H1 (cell line): Measurements from ENCODE around the gene BORCS8. TPM values are rescaled to one million over a fixed set of nuclear protein-coding genes. Genes with fewer than 3 reads are reported as not detected.

Experiments used
- CTCF ChIA-PET: fragments of 300-600 bp; sonication (Branson Sonifier 250); formaldehyde crosslinking; loops from one replicate; lab custom pipeline; 2021; ENCODE audit not compliant: partially characterized antibody; lab: Charles Lee
- POLR2A ChIA-PET: fragments of 300-600 bp; sonication (Branson Sonifier 250); formaldehyde crosslinking; loops from one replicate; lab custom pipeline; 2021; ENCODE audit warnings: inconsistent platforms; ENCODE audit not compliant: partially characterized antibody; lab: Charles Lee
- DNase-seq, 2 experiments: peaks; one replicate each; pipeline versions ENCODE4 v3.0.0 to v3.0.0-alpha.2; 2010 to 2022; ENCODE audit warnings: low spot score in 2 of 2, low read depth in 1 of 2, mixed read lengths in 1 of 2
- FAIRE-seq: peaks from 2 replicates; lab custom pipeline; 2011; peaks lifted over from hg19 to GRCh38; lab: Jason Lieb, UNC
- H2AFZ ChIP-seq: 2 replicates; pipeline ENCODE4 v1.8.1; 2012; ENCODE audit warnings: low read length, inconsistent platforms
- H2AK5ac ChIP-seq: 2 replicates; pipeline ENCODE4 v1.6.1; 2013; ENCODE audit warnings: low read depth, low read length
- H2BK120ac ChIP-seq: replicated peaks from 2 replicates; pipeline ENCODE3; 2013; ENCODE audit warnings: low read depth, low read length, inconsistent platforms
- H2BK12ac ChIP-seq: 2 replicates; pipeline ENCODE4 v1.6.1; 2013; ENCODE audit warnings: low read depth, low read length
- H2BK15ac ChIP-seq: 2 replicates; pipeline ENCODE4 v1.6.1; 2013; ENCODE audit warnings: low read length
- H2BK20ac ChIP-seq: 2 replicates; pipeline ENCODE4 v1.6.1; 2013; ENCODE audit warnings: low read length
- H2BK5ac ChIP-seq: 2 replicates; pipeline ENCODE4 v1.6.1; 2013; ENCODE audit warnings: low read depth, low read length
- H3K14ac ChIP-seq: 2 replicates; pipeline ENCODE4 v1.6.1; 2013; ENCODE audit warnings: inconsistent platforms; ENCODE audit not compliant: insufficient read length
- H3K18ac ChIP-seq: 2 replicates; pipeline ENCODE4 v1.6.1; 2013; ENCODE audit warnings: low read length; ENCODE audit errors: extremely low read depth
- H3K23ac ChIP-seq: 2 replicates; pipeline ENCODE4 v1.6.1; 2013; ENCODE audit warnings: inconsistent platforms; ENCODE audit not compliant: insufficient read length
- H3K23me2 ChIP-seq: 2 replicates; pipeline ENCODE4 v1.6.1; 2013; ENCODE audit warnings: low read depth, low read length
- H3K27ac ChIP-seq: 2 replicates; pipeline ENCODE4 v1.6.1; 2011; ENCODE audit warnings: low read depth, low read length, inconsistent platforms
- H3K27me3 ChIP-seq, 4 experiments: replicated peaks in 1 of 4; 1 replicate in 1 of 4; 2 replicates in 3 of 4; pipeline versions ENCODE4 v1.6.1 to v1.8.1; 2011 to 2013; ENCODE audit warnings: low read length in 3 of 4, mild to moderate bottlenecking in 3 of 4, inconsistent platforms in 2 of 4, mixed read lengths in 2 of 4, moderate library complexity in 1 of 4; ENCODE audit not compliant: control insufficient read depth in 3 of 4, insufficient read depth in 3 of 4; ENCODE audit errors: extremely low read depth in 1 of 4
- H3K36me3 ChIP-seq, 4 experiments: 2 replicates each; pipeline versions ENCODE4 v1.6.1 to v1.8.1; 2011 to 2013; ENCODE audit warnings: mild to moderate bottlenecking in 4 of 4, low read length in 3 of 4, moderate library complexity in 2 of 4, control low read depth in 1 of 4, inconsistent platforms in 1 of 4; ENCODE audit not compliant: insufficient read depth in 4 of 4, control insufficient read depth in 2 of 4
- H3K4ac ChIP-seq: replicated peaks from 2 replicates; pipeline ENCODE3; 2013; ENCODE audit warnings: low read length, low read depth, mixed read lengths, inconsistent platforms; ENCODE audit not compliant: insufficient read length
- H3K4me1 ChIP-seq, 4 experiments: replicated peaks in 1 of 4; 1 replicate in 1 of 4; 2 replicates in 3 of 4; pipeline versions ENCODE4 v1.6.1 to v1.8.1; 2011 to 2013; ENCODE audit warnings: low read length in 3 of 4, inconsistent platforms in 2 of 4, mixed read lengths in 1 of 4; ENCODE audit not compliant: insufficient read depth in 4 of 4, control insufficient read depth in 3 of 4
- H3K4me2 ChIP-seq, 2 experiments: 2 replicates each; pipeline versions ENCODE4 v1.6.1 to v1.8.1; 2011 to 2013; ENCODE audit warnings: low read depth in 2 of 2, low read length in 2 of 2, control low read depth in 1 of 2, inconsistent platforms in 1 of 2, mild to moderate bottlenecking in 1 of 2; ENCODE audit not compliant: insufficient read depth in 1 of 2
- H3K4me3 ChIP-seq, 4 experiments: fragments of 200-600, 300-600 bp in 1 of 4; sonication (generic), shearing (Covaris generic), sonication (Bioruptor Twin) in 1 of 4; 2 replicates each; pipeline versions ENCODE4 v1.5.1 to v1.8.1; 2011 to 2016; ENCODE audit warnings: low read length in 4 of 4, low read depth in 3 of 4, control low read depth in 2 of 4, inconsistent platforms in 2 of 4, mild to moderate bottlenecking in 2 of 4, mixed read lengths in 1 of 4, moderate library complexity in 1 of 4; ENCODE audit not compliant: insufficient read depth in 2 of 4; ENCODE audit errors: extremely low read depth in 1 of 4
- H3K56ac ChIP-seq: replicated peaks from 2 replicates; pipeline ENCODE3; 2013; ENCODE audit warnings: low read depth, mild to moderate bottlenecking, mixed read lengths, low read length, inconsistent platforms; ENCODE audit not compliant: insufficient read length
- H3K79me1 ChIP-seq: 2 replicates; pipeline ENCODE4 v1.6.1; 2013; ENCODE audit warnings: low read depth, low read length, control low read depth
- H3K79me2 ChIP-seq, 2 experiments: 2 replicates each; pipeline versions ENCODE4 v1.6.1 to v1.8.1; 2012 to 2013; ENCODE audit warnings: low read length in 2 of 2, mild to moderate bottlenecking in 2 of 2, inconsistent platforms in 1 of 2; ENCODE audit not compliant: insufficient read depth in 2 of 2, control insufficient read depth in 1 of 2
- H3K9ac ChIP-seq, 4 experiments: replicated peaks in 1 of 4; 1 replicate in 1 of 4; 2 replicates in 3 of 4; pipeline versions ENCODE4 v1.6.1 to v1.8.1; 2011 to 2013; ENCODE audit warnings: low read depth in 3 of 4, low read length in 3 of 4, control low read depth in 2 of 4, mild to moderate bottlenecking in 2 of 4, moderate library complexity in 2 of 4, inconsistent platforms in 1 of 4; ENCODE audit errors: extremely low read depth in 1 of 4
- H3K9me3 ChIP-seq, 2 experiments: 2 replicates each; pipeline versions ENCODE4 v1.6.1 to v1.8.1; 2012 to 2013; ENCODE audit warnings: mild to moderate bottlenecking in 2 of 2, moderate library complexity in 2 of 2, control low read depth in 1 of 2, inconsistent platforms in 1 of 2, low read depth in 1 of 2, low read length in 1 of 2, mixed read lengths in 1 of 2; ENCODE audit not compliant: insufficient read depth in 2 of 2
- H4K20me1 ChIP-seq, 2 experiments: replicated peaks in 1 of 2; 2 replicates each; pipeline versions ENCODE3 to v1.8.1; 2011 to 2013; ENCODE audit warnings: inconsistent platforms in 2 of 2, low read length in 2 of 2, mild to moderate bottlenecking in 1 of 2; ENCODE audit not compliant: insufficient read depth in 2 of 2, control insufficient read depth in 1 of 2
- H4K5ac ChIP-seq: 2 replicates; pipeline ENCODE4 v1.6.1; 2013; ENCODE audit warnings: low read length, low read depth, mixed read lengths, inconsistent platforms; ENCODE audit not compliant: insufficient read length
- H4K8ac ChIP-seq: 2 replicates; pipeline ENCODE4 v1.8.0; 2013; ENCODE audit warnings: mild to moderate bottlenecking, moderate library complexity, low read length, inconsistent platforms; ENCODE audit not compliant: insufficient read depth; ENCODE audit errors: extremely low read depth
- H4K91ac ChIP-seq: replicated peaks from 2 replicates; pipeline ENCODE3; 2013; ENCODE audit warnings: low read length, mixed read lengths, inconsistent platforms; ENCODE audit not compliant: insufficient read length
- ATF2 ChIP-seq: IDR thresholded peaks from 2 replicates; pipeline ENCODE4 v1.6.1; 2012; ENCODE audit warnings: low read length, inconsistent platforms
- ATF3 ChIP-seq: IDR thresholded peaks from 2 replicates; pipeline ENCODE4 v1.6.1; 2011; ENCODE audit warnings: low read depth, mild to moderate bottlenecking, low read length; ENCODE audit not compliant: insufficient read depth
- BACH1 ChIP-seq: IDR thresholded peaks from 2 replicates; pipeline ENCODE4 v1.6.1; 2012; ENCODE audit warnings: low read length, improper control_type of control experiment
- GTF2F1 ChIP-seq: IDR thresholded peaks from 2 replicates; pipeline ENCODE4 v1.6.1; 2012; ENCODE audit warnings: low read depth, low read length, improper control_type of control experiment, borderline replicate concordance
- HDAC6 ChIP-seq: IDR thresholded peaks from one replicate; pipeline ENCODE4 v1.7.1; 2012; ENCODE audit warnings: low read depth, mild to moderate bottlenecking, inconsistent platforms, low read length, moderate library complexity
- MAFK ChIP-seq: IDR thresholded peaks from 2 replicates; pipeline ENCODE4 v1.6.1; 2012; ENCODE audit warnings: low read depth, mild to moderate bottlenecking, improper control_type of control experiment, low read length
- MAX ChIP-seq: IDR thresholded peaks from 2 replicates; pipeline ENCODE4 v1.6.1; 2012; ENCODE audit warnings: inconsistent platforms
- PHF8 ChIP-seq: fragments of 200-600 bp; sonication (generic); conservative IDR thresholded peaks from 2 replicates; pipeline ENCODE4 v1.7.1; 2012; ENCODE audit warnings: low read depth, mild to moderate bottlenecking, inconsistent platforms, low read length, moderate library complexity
- RXRA ChIP-seq: IDR thresholded peaks from 2 replicates; pipeline ENCODE4 v1.6.1; 2011; ENCODE audit warnings: low read depth, mild to moderate bottlenecking, low read length, moderate library complexity; ENCODE audit not compliant: insufficient read depth
- SP2 ChIP-seq: IDR thresholded peaks from 2 replicates; pipeline ENCODE4 v1.6.1; 2012; ENCODE audit warnings: mild to moderate bottlenecking, low read length, inconsistent platforms
- TAF7 ChIP-seq: optimal IDR thresholded peaks from 2 replicates; pipeline ENCODE3; 2011; ENCODE audit warnings: low read depth, mild to moderate bottlenecking, inconsistent platforms, low read length, moderate library complexity, borderline replicate concordance
- TBP ChIP-seq: IDR thresholded peaks from 2 replicates; pipeline ENCODE4 v1.6.1; 2011; ENCODE audit warnings: low read depth, low read length, improper control_type of control experiment
- WGBS, 2 experiments: shearing (Covaris generic) in 1 of 2; methylation state at CpG; one replicate each; pipeline versions ENCODE4 v1.1.6 to v1.1.7; 2013 to 2015; ENCODE audit warnings: low lambda C conversion rate in 2 of 2, mixed read lengths in 2 of 2, inconsistent platforms in 1 of 2, low coverage in 1 of 2, missing lambda C conversion rate in 1 of 2; ENCODE audit not compliant: insufficient replicate concordance in 2 of 2, insufficient coverage in 1 of 2, insufficient read length in 1 of 2; ENCODE audit errors: extremely low coverage in 1 of 2, missing lambda C conversion rate in 1 of 2; 5-methylcytosine and 5-hydroxymethylcytosine counted together
- polyA plus RNA-seq, 7 experiments: library from polyadenylated mRNA; depleted of rRNA in 3 of 7; stranded (reverse) in 5 of 7; unstranded in 2 of 7; fragments of >200 nt in 5 of 7; fragments of 200-250 nt in 2 of 7; gene quantifications; 1 replicate in 5 of 7; 2 replicates in 1 of 7; 4 replicates in 1 of 7; pipeline versions ENCODE4 v1.2.1 to v1.2.3, GENCODE V29; 2011 to 2013; ENCODE audit warnings: missing spikeins in 2 of 7, mixed read lengths in 2 of 7
- total RNA-seq: library from RNA; stranded (reverse); fragmentation: NEBNext Ultra II Directional; extraction: Animal tissue kit (Norgen Biotek cat#: 25700); gene quantifications from 2 replicates; pipeline ENCODE4 v1.2.1, GENCODE V29; 2021

BORCS8 gene
- total and polyA plus RNA-seq, 2 of the 8 experiments (the other 6 are each of a cell fraction or from before 2014, with no cell fraction given) = 15.0 to 15.9 TPM

- no peak overlapping the region for H3K27ac ChIP-seq
- H2AFZ ChIP-seq = no peak overlapping the region
- no peak overlapping the region for H2BK120ac ChIP-seq
- FAIRE-seq = no peak
- H3K79me2 ChIP-seq = no peaks in the 10 kb centered on the region
- no peak overlapping the region for H4K8ac ChIP-seq
- no peak overlapping the region for H3K56ac ChIP-seq
- no peaks in the 10 kb centered on the region for H3K9me3 ChIP-seq
- H3K36me3 ChIP-seq = no peaks in the 10 kb centered on the region
- WGBS, 2 experiments = 89% methylated on average over 13 of the region's 17 CpGs; no CpG with 5 or more reads in 1 of the 2 experiments
- ChIA-PET CTCF (interaction anchor here (0.7 to 4.7 kb wide), 22 partner anchors 9 to 345 kb away, joined by 3 to 85 read pairs (median 4); partner anchors contain the start of gene NR2C2AP), POLR2A (interaction anchor here (0.7 to 5.7 kb wide), 3 partner anchors 14 to 32 kb away, joined by 3 to 33 read pairs (median 19); no protein-coding TSS in a partner anchor)
- no peaks in the 10 kb centered on the region for H3K23me2 ChIP-seq
- no peak for DNase-seq
- no peak overlapping the region for H3K18ac ChIP-seq
- no peak overlapping the region for H3K23ac ChIP-seq
- H2AK5ac ChIP-seq = no peak overlapping the region
- H2BK15ac ChIP-seq = no peak overlapping the region
- H3K14ac ChIP-seq = no peak overlapping the region
- H3K4me3 ChIP-seq = no peak overlapping the region
- H3K4me2 ChIP-seq = no peak overlapping the region
- no peaks in the 10 kb centered on the region; a peak in 1 of 7 replicates for H3K27me3 ChIP-seq
- no peak overlapping the region for H3K9ac ChIP-seq
- H3K4me1 ChIP-seq = peaks cover 0 to 2% (median under 1%) of the 10 kb centered on the region in 4 experiments; a peak in 2 of 7 replicates
- no peak overlapping the region for H2BK20ac ChIP-seq
- H4K20me1 ChIP-seq = no peaks in the 10 kb centered on the region
- no peak overlapping the region for H2BK12ac ChIP-seq
- H2BK5ac ChIP-seq = no peak overlapping the region
- no peak overlapping the region for H4K5ac ChIP-seq
- H3K79me1 ChIP-seq = no peaks in the 10 kb centered on the region
- H3K4ac ChIP-seq = no peak overlapping the region
- no peak overlapping the region for H4K91ac ChIP-seq
- TF ChIP-seq GTF2F1 (no peak), PHF8 (no peak), RXRA (no peak), TBP (no peak), TAF7 (no peak), ATF3 (no peak), BACH1 (no peak), MAX (no peak), SP2 (no peak), ATF2 (no peak), MAFK (no peak), HDAC6 (no peak)
Observed at GRCh38 chr19:19145281-19145680, 46.7 kb downstream of the BORCS8 start.
